Measurements from ENCODE around the gene INSRR. TPM values are rescaled to one million over a fixed set of nuclear protein-coding genes. Genes with fewer than 3 reads are reported as not detected.

The INSRR gene
- total RNA-seq, 2 donors from 2014 or later: not detected

DNA sequence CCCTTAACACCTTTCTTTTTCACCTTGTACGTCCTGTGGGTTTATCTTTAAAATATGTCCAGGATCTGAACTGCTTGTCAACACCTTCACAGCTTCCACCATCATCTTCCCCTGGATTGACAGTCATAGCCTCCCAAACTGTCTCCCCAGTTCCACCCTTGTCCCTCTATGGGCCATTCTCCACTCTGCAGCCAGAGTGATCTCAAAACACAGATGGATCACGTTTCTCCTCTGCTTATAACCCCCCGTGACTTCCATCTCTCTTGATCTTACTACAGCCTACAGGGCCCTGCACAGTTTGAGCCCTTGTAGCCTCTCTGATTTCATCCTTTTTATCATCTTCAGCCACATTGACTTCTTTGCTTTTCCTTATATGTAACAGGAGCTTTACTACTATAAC lies 4.3 kb downstream of the INSRR start:
- DNase-seq: no peak
- TF ChIP-seq, protein P1, sequence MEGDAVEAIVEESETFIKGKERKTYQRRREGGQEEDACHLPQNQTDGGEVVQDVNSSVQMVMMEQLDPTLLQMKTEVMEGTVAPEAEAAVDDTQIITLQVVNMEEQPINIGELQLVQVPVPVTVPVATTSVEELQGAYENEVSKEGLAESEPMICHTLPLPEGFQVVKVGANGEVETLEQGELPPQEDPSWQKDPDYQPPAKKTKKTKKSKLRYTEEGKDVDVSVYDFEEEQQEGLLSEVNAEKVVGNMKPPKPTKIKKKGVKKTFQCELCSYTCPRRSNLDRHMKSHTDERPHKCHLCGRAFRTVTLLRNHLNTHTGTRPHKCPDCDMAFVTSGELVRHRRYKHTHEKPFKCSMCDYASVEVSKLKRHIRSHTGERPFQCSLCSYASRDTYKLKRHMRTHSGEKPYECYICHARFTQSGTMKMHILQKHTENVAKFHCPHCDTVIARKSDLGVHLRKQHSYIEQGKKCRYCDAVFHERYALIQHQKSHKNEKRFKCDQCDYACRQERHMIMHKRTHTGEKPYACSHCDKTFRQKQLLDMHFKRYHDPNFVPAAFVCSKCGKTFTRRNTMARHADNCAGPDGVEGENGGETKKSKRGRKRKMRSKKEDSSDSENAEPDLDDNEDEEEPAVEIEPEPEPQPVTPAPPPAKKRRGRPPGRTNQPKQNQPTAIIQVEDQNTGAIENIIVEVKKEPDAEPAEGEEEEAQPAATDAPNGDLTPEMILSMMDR (IDR thresholded peaks at IDR 0.05): no peak
- no peaks in the 10 kb centered on the region for H3K36me3 ChIP-seq
- peaks cover 5% of the 10 kb centered on the region for H3K4me1 ChIP-seq
- no peaks in the 10 kb centered on the region for H3K9me3 ChIP-seq
- peaks cover 18% of the 10 kb centered on the region for H3K27me3 ChIP-seq
- no peak overlapping the region for H3K4me3 ChIP-seq
- H3K9ac ChIP-seq (ENCODE audit: low read depth in 2 of 2, low read length in 2 of 2): no peak overlapping the region
- intact Hi-C loops (cut with DNase I): no loop called here
- no peak overlapping the region for H3K27ac ChIP-seq

DNA sequence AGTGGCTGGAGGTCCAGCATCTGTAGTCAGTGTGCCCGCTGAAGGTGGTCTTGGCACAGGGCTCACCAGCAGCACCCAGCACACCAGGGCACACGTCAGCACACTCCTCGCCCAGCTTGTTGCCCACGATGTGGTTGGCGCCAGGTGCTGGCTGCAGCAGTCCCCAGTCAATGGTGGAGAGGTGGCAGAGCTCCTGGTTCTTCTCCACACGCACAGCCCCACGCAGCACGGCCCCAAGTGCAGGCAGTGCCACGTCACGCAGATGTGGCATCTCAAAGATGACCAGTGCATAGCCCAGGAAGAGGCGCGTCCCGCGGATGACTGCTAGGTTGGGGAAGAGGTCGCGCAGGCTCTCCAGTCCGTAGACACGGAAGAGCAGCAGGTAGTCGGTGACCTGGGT lies 5.2 kb downstream of the INSRR start:
- Histone ChIP-seq H3K27me3 (peaks cover 14% of the 10 kb centered on the region), H3K36me3 (no peaks in the 10 kb centered on the region), H3K9me3 (no peaks in the 10 kb centered on the region), H3K27ac (no peak overlapping the region), H3K4me1 (no peaks in the 10 kb centered on the region), H3K4me3 (no peak overlapping the region), H3K9ac (ENCODE audit: low read depth in 2 of 2, low read length in 2 of 2) (no peak overlapping the region)
- no peak for DNase-seq
- TF ChIP-seq, protein P1 (IDR thresholded peaks at IDR 0.05): no peak
- intact Hi-C loops (cut with DNase I): no loop called here

DNA sequence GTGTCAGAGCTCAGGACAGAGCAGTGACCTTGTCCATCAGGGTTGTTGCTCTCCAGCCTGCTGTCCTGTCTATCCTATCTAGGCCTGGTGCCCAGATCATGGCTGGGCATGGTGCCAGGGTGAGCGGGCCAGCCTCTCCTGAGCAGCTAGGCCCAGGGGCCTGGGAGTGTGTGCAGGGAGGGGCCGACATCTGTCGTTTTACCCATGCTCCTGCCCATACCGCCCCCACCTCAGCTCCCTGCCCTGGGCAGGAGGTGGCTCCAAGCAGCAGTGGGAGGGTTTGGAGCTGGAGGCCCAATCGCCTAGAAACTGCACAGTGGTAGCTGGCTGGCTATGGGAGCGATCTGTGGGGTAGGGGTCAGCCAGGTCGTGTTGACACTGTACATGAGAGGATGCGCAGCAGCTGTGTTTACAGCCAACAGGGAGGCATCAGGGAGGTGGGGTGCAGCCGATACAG lies 6.5 kb downstream of the INSRR start:
- Histone ChIP-seq H3K27me3 (peaks cover 17% of the 10 kb centered on the region), H3K27ac (no peak overlapping the region), H3K4me1 (no peaks in the 10 kb centered on the region), H3K36me3 (no peaks in the 10 kb centered on the region), H3K9ac (ENCODE audit: low read depth in 2 of 2, low read length in 2 of 2) (no peak overlapping the region), H3K4me3 (no peak overlapping the region), H3K9me3 (no peaks in the 10 kb centered on the region)
- intact Hi-C loops (cut with DNase I): no loop called here
- TF ChIP-seq, protein P1 (IDR thresholded peaks at IDR 0.05): no peak
- peak; percentile 37 for DNase-seq

DNA sequence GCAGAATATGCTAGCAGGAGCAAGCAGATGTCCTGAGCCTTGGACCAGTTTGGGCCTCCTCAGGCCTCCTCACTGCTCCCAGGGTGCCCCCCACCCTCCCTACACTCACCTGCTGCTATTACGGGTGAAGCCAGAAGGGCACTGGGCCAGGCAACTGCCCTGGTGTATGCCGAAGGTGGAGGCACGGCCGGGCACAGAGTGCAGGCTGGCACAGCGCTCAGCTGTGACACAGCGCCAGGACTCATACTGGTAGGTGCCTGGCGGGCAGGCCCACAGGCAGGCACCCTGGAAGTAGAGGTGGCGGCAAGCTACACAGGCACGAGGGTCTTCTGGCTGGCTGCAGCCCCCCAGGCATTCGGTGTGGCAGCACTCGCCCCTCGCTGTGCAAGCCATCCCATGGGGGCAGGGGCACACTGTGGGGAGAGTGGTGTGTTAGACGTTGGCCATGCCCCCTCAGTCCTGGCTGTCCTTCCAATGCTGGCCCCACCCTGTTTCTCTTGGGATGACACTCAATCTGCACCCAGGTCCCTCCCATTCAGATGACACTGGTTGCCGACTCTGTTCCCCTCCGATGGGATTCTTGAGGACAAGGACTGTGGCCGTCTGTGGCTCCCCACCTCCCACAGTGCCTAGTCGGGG lies 7.0 kb downstream of the INSRR start:
- intact Hi-C loops (cut with DNase I): no loop called here

DNA sequence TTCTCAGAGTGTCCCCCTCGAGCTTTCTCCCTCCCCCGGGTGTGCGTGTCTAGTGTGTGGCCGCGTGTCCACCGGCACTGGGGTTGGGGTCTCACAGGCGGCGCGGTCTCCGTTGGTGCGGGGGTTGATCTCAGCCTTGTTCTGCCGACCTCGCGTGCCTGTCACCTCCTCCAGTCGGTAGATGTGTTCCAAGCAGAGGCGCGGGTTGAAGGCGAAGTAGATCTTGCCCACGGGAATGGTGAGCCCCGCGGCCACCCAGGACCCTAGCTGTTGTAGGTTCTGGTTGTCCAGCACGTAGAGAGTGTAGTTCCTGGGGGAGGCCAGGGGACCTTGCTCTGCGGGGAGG lies 9.8 kb downstream of the INSRR start:
- H3K27me3 ChIP-seq: peaks cover 43% of the 10 kb centered on the region
- TF ChIP-seq, protein P1 (IDR thresholded peaks at IDR 0.05): no peak

More for the DNA sequence above, 7.0 kb downstream of the INSRR start:
- no peak overlapping the region for H3K9ac ChIP-seq (ENCODE audit: low read depth in 2 of 2, low read length in 2 of 2)
- DNase-seq: no peak
- H3K36me3 ChIP-seq: no peaks in the 10 kb centered on the region
- peaks cover 18% of the 10 kb centered on the region for H3K27me3 ChIP-seq
- no peaks in the 10 kb centered on the region for H3K4me1 ChIP-seq
- TF ChIP-seq, protein P1 (IDR thresholded peaks at IDR 0.05): no peak
- no peak overlapping the region for H3K27ac ChIP-seq
- no peak overlapping the region for H3K4me3 ChIP-seq
- H3K9me3 ChIP-seq: no peaks in the 10 kb centered on the region

More for the DNA sequence above, 9.8 kb downstream of the INSRR start:
- Histone ChIP-seq H3K4me3 (no peak overlapping the region), H3K9ac (ENCODE audit: low read depth in 2 of 2, low read length in 2 of 2) (no peak overlapping the region), H3K9me3 (no peaks in the 10 kb centered on the region), H3K36me3 (no peaks in the 10 kb centered on the region), H3K27ac (no peak overlapping the region), H3K4me1 (no peaks in the 10 kb centered on the region)
- DNase-seq: no peak
- intact Hi-C loops (cut with DNase I): no loop called here
